ENCODE measurements around the gene MICAL3. TPM values are rescaled to one million over a fixed set of nuclear protein-coding genes. Genes with fewer than 3 reads are reported as not detected.

MICAL3 gene
- polyA plus RNA-seq, 2 of the 4 experiments (the other 2 are of a cell fraction), result 20.5 to 30.1 TPM

DNA sequence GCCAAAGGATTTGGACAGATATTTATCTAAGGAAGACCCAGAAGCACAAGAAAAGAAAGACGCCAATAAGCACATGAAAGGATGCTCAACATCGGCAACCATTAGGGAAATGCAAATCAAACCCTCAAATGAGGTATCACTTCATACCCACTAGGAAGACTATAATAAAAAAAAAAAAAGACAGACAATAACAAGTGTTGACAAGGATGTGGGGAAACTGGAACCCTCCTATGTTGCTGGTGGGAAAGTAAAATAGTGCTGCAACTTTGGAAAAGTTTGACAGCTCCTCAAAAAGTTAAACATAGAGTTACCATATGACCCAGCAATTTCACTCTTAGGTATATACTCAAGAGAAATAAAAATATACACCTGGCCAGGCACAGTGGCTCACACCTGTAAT, 47.0 kb downstream of the MICAL3 start:
- no peak overlapping the region for H3K4me2 ChIP-seq
- ATAC-seq (no peak), DNase-seq (ENCODE audit: low read depth in 1 of 2, low spot score in 1 of 2) (no peak), FAIRE-seq (no peak)
- WGBS (ENCODE audit: missing lambda C conversion rate), result 84% methylated on average over 2 of the region's 2 CpGs
- POLR2A ChIA-PET, result no interaction called here
- CTCF ChIA-PET, result interaction anchor here (0.8 kb wide), 1 partner anchor 98 kb away, joined by 4 read pairs; no protein-coding TSS in a partner anchor
- H3K4me1 ChIP-seq, result peaks cover 42% of the 10 kb centered on the region
- no peak overlapping the region for H3K27ac ChIP-seq
- H3K4me3 ChIP-seq, result no peak overlapping the region
- no peak for TF ChIP-seq HOXA7 (CRISPR knock-in tag; IDR thresholded peaks at IDR 0.05)
- TF ChIP-seq, protein P1, sequence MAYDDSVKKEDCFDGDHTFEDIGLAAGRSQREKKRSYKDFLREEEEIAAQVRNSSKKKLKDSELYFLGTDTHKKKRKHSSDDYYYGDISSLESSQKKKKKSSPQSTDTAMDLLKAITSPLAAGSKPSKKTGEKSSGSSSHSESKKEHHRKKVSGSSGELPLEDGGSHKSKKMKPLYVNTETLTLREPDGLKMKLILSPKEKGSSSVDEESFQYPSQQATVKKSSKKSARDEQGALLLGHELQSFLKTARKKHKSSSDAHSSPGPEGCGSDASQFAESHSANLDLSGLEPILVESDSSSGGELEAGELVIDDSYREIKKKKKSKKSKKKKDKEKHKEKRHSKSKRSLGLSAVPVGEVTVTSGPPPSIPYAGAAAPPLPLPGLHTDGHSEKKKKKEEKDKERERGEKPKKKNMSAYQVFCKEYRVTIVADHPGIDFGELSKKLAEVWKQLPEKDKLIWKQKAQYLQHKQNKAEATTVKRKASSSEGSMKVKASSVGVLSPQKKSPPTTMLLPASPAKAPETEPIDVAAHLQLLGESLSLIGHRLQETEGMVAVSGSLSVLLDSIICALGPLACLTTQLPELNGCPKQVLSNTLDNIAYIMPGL (CRISPR knock-in tag; IDR thresholded peaks at IDR 0.05; ENCODE audit: borderline replicate concordance), result no peak
- TF ChIP-seq TFCP2L1 (CRISPR knock-in tag; IDR thresholded peaks at IDR 0.05), result no peak
- no peak for TF ChIP-seq ZFP36 (IDR thresholded peaks at IDR 0.05; ENCODE audit: borderline replicate concordance, partially characterized antibody)
- no peak for TF ChIP-seq CBX8 (IDR thresholded peaks at IDR 0.05)
- TF ChIP-seq TP53 (CRISPR knock-in tag; IDR thresholded peaks at IDR 0.05), result no peak
- TF ChIP-seq MYC (IDR thresholded peaks at IDR 0.05; ENCODE audit: borderline replicate concordance, low read length), result no peak
- TF ChIP-seq MAFK (IDR thresholded peaks at IDR 0.05; ENCODE audit: partially characterized antibody), result no peak
- TF ChIP-seq, protein P2, sequence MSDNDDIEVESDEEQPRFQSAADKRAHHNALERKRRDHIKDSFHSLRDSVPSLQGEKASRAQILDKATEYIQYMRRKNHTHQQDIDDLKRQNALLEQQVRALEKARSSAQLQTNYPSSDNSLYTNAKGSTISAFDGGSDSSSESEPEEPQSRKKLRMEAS (IDR thresholded peaks at IDR 0.05), result no peak
- TF ChIP-seq ESRRA (IDR thresholded peaks at IDR 0.05; ENCODE audit: borderline replicate concordance, low read length), result no peak
- TF ChIP-seq SREBF2 (IDR thresholded peaks at IDR 0.05), result no peak
- TF ChIP-seq CEBPB (IDR thresholded peaks at IDR 0.05), result no peak
- no peak for TF ChIP-seq POLR2AphosphoS2 (conservative IDR thresholded peaks at IDR 0.05; ENCODE audit: low read length)
- TF ChIP-seq, protein P3, sequence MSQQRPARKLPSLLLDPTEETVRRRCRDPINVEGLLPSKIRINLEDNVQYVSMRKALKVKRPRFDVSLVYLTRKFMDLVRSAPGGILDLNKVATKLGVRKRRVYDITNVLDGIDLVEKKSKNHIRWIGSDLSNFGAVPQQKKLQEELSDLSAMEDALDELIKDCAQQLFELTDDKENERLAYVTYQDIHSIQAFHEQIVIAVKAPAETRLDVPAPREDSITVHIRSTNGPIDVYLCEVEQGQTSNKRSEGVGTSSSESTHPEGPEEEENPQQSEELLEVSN (IDR thresholded peaks at IDR 0.05; ENCODE audit: borderline replicate concordance, low read depth), result no peak
- TF ChIP-seq HEYL (CRISPR knock-in tag; IDR thresholded peaks at IDR 0.05), result no peak
- no peak for TF ChIP-seq KDM5A (IDR thresholded peaks at IDR 0.05)
- TF ChIP-seq RARB (CRISPR knock-in tag; IDR thresholded peaks at IDR 0.05), result no peak
- TF ChIP-seq PHF8 (IDR thresholded peaks at IDR 0.05; ENCODE audit: borderline replicate concordance, low read depth), result no peak
- TF ChIP-seq ZSCAN20 (CRISPR knock-in tag; IDR thresholded peaks at IDR 0.05), result no peak
- no peak for TF ChIP-seq RCOR1 (IDR thresholded peaks at IDR 0.05; ENCODE audit: low read depth, low read length)
- H3K9me3 ChIP-seq, result no peaks in the 10 kb centered on the region

DNA sequence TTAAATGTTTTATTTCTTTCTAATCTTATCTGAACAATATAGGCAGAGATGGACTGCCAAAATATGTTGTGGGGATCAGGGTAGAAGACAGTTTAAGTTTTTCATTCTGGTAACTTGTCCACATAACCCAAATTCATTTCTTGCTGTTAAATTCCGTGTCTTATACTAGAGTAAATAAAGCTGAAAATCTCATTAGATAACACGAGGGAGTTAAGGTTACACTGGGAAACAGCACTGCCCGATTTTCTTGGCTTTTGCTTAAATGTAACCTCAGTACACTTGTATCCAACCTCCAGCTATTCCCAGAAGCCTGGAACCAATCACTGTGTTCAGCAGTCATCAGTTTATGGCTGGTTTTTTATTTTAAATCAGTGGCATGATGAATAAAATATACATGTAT, 48.2 kb downstream of the MICAL3 start:
- POLR2A ChIA-PET, result no interaction called here
- H3K9me3 ChIP-seq, result no peaks in the 10 kb centered on the region
- CTCF ChIA-PET, result interaction anchor here (1.2 kb wide), 1 partner anchor 100 kb away, joined by 4 read pairs; no protein-coding TSS in a partner anchor
- ATAC-seq (no peak), FAIRE-seq (no peak), DNase-seq (ENCODE audit: low read depth in 1 of 2, low spot score in 1 of 2) (no peak)
- no peak overlapping the region for H3K4me2 ChIP-seq
- TF ChIP-seq EP300 (IDR thresholded peaks at IDR 0.05) (no peak), RAD21 (conservative IDR thresholded peaks at IDR 0.05 in 1 of 2, IDR thresholded peaks at IDR 0.05 in 1 of 2) (no peak), HOXB13 (CRISPR knock-in tag; IDR thresholded peaks at IDR 0.05; ENCODE audit: low read depth) (no peak), RNF2 (IDR thresholded peaks at IDR 0.05; ENCODE audit: borderline replicate concordance, low read depth) (no peak), ZC3H11A (IDR thresholded peaks at IDR 0.05) (no peak)
- TF ChIP-seq, protein P3 (IDR thresholded peaks at IDR 0.05; ENCODE audit: borderline replicate concordance, low read depth), result no peak
- WGBS (ENCODE audit: missing lambda C conversion rate), result 19% methylated on average over 3 of the region's 3 CpGs
- H3K27ac ChIP-seq, result peak overlapping the region in 1 of 2 experiments; percentile 87; a peak in 4 of 6 replicates
- no peak overlapping the region for H3K4me3 ChIP-seq
- H3K4me1 ChIP-seq, result peaks cover 51% of the 10 kb centered on the region
